ENCODE data around the gene KIF1B.
"Not testable (repeated sequence)": the region's sequence is repeated elsewhere in the genome, so short reads cannot be mapped to it uniquely, and the experiment has no call there.

GRCh38 chr1:10251325-10252108, 41.1 kb downstream of the KIF1B start:
- not testable (repeated sequence) for TF ChIP-seq TCF7 (IDR thresholded peaks at IDR 0.05; ENCODE audit: borderline replicate concordance); CHD2 (IDR thresholded peaks at IDR 0.05; ENCODE audit: low read depth, low read length); TAF1 (IDR thresholded peaks at IDR 0.05; ENCODE audit: control insufficient read depth, extremely low read depth, insufficient read depth, low read length, severe bottlenecking); GABPB2 (CRISPR knock-in tag; conservative IDR thresholded peaks at IDR 0.05); CEBPB (tag; IDR thresholded peaks at IDR 0.05); MED1 (CRISPR knock-in tag; IDR thresholded peaks at IDR 0.05; ENCODE audit: borderline replicate concordance); ZNF57 (CRISPR knock-in tag; IDR thresholded peaks at IDR 0.05); EHMT2 (IDR thresholded peaks at IDR 0.05); MYC (IDR thresholded peaks at IDR 0.05; ENCODE audit: low read depth, low read length); MYC (CRISPR knock-in tag; IDR thresholded peaks at IDR 0.05; ENCODE audit: borderline replicate concordance, low read depth); NCOA1 (IDR thresholded peaks at IDR 0.05; ENCODE audit: low read depth); ZNF263 (CRISPR knock-in tag; IDR thresholded peaks at IDR 0.05; ENCODE audit: borderline replicate concordance); SMC3 (conservative IDR thresholded peaks at IDR 0.05; ENCODE audit: insufficient read depth, low read depth, low read length); DEAF1 (CRISPR knock-in tag; IDR thresholded peaks at IDR 0.05); ATF3 (IDR thresholded peaks at IDR 0.05); ATF3 (CRISPR knock-in tag; conservative IDR thresholded peaks at IDR 0.05)
